ENCODE data around the gene CETN1.

CETN1 gene

DNA sequence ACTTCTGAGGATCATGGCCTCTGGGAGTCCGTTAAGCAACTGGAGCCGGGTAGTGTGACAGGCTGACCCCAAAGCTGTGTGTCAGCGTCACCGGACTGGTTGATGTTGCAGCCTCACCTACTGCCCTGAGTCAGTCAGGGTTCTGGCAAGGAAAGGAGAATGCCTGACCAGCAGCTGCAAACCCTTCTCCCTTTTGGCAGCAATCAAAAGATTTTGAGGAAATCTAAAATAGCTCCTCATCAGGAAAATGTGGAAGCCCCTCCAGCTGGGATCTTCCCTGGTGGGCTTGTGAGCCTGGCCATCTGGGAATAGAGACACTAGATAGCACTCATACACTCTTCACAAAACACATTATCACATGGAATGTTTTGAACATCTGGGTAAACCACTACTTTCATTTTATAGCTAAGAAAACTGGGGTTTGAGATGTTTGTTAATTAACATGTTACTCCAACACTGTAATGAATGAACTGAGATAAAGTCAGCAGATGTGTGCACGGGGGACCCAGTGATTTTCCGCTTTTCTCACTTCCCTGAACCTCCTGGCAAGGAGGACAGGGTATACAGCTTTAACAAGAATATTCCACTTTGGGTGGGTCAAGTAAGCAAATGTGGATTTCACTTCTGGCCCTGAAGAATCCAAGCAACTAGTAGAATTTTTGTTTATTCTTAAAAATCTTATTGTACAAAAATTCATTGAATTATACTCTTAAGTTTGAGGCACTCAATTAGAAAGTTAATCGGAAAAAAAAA lies 41.3 kb downstream of the CETN1 start:
- Mint-ChIP-seq H3K27ac (no peak overlapping the region), H3K4me3 (no peak overlapping the region), H3K27me3 (peaks cover 33% of the 10 kb centered on the region), H3K4me1 (ENCODE audit: low read depth) (peaks cover 2% of the 10 kb centered on the region), H3K9me3 (no peaks in the 10 kb centered on the region), H3K36me3 (ENCODE audit: low read depth) (no peaks in the 10 kb centered on the region)
- intact Hi-C loops (cut with micrococcal nuclease), result loop anchor here (5.0 kb wide), 1 partner anchor 91 kb away; the partner anchor contains the start of gene ENOSF1

GRCh38 chr18:622289-622688 lies 42.1 kb downstream of the CETN1 start:
- intact Hi-C loops (cut with micrococcal nuclease), result loop anchor here (5.0 kb wide), 1 partner anchor 90 kb away; the partner anchor contains the start of gene ENOSF1
- no peak overlapping the region for H3K4me3 Mint-ChIP-seq
- no peak overlapping the region for H3K27ac Mint-ChIP-seq
- no peaks in the 10 kb centered on the region for H3K4me1 Mint-ChIP-seq (ENCODE audit: low read depth)
- peaks cover 34% of the 10 kb centered on the region for H3K27me3 Mint-ChIP-seq
- no peaks in the 10 kb centered on the region for H3K36me3 Mint-ChIP-seq (ENCODE audit: low read depth)
- H3K9me3 Mint-ChIP-seq, result no peaks in the 10 kb centered on the region

GRCh38 chr18:623761-624620 lies 43.8 kb downstream of the CETN1 start:
- Mint-ChIP-seq H3K4me1 (ENCODE audit: low read depth) (no peaks in the 10 kb centered on the region), H3K27me3 (peaks cover 35% of the 10 kb centered on the region), H3K27ac (no peak overlapping the region), H3K36me3 (ENCODE audit: low read depth) (no peaks in the 10 kb centered on the region), H3K9me3 (no peaks in the 10 kb centered on the region), H3K4me3 (no peak overlapping the region)
- intact Hi-C loops (cut with micrococcal nuclease), result loop anchor here (1.0 to 5.0 kb wide), 3 partner anchors 88 to 215 kb away; partner anchors contain the start of gene ENOSF1

GRCh38 chr18:627231-627630 lies 47.1 kb downstream of the CETN1 start:
- Mint-ChIP-seq H3K9me3 (no peaks in the 10 kb centered on the region), H3K27me3 (peaks cover 21% of the 10 kb centered on the region), H3K4me1 (ENCODE audit: low read depth) (no peaks in the 10 kb centered on the region), H3K27ac (no peak overlapping the region), H3K36me3 (ENCODE audit: low read depth) (no peaks in the 10 kb centered on the region), H3K4me3 (no peak overlapping the region)
- intact Hi-C loops (cut with micrococcal nuclease), result no loop called here

- peaks cover 14% of the 10 kb centered on the region for H3K27me3 Mint-ChIP-seq
- intact Hi-C loops (cut with micrococcal nuclease), result no loop called here
- no peak overlapping the region for H3K27ac Mint-ChIP-seq
- H3K9me3 Mint-ChIP-seq, result no peaks in the 10 kb centered on the region
- H3K36me3 Mint-ChIP-seq (ENCODE audit: low read depth), result no peaks in the 10 kb centered on the region
- no peak overlapping the region for H3K4me3 Mint-ChIP-seq
- no peaks in the 10 kb centered on the region for H3K4me1 Mint-ChIP-seq (ENCODE audit: low read depth)
These were observed 49.3 kb downstream of the CETN1 start for GRCh38 chr18:629269-630150.

GRCh38 chr18:631560-631959 lies 51.4 kb downstream of the CETN1 start:
- Mint-ChIP-seq H3K9me3 (no peaks in the 10 kb centered on the region), H3K4me1 (ENCODE audit: low read depth) (no peaks in the 10 kb centered on the region), H3K27ac (no peak overlapping the region), H3K36me3 (ENCODE audit: low read depth) (no peaks in the 10 kb centered on the region), H3K4me3 (no peak overlapping the region), H3K27me3 (peaks cover 6% of the 10 kb centered on the region)
- intact Hi-C loops (cut with micrococcal nuclease), result no loop called here

Data from dendritic cell treated with granulocyte-macrophage colony-stimulating factor and Interleukin-4, amounts not matched to agents 40 ng/mL and 50 ng/mL, for 4 days (primary cell).